ENCODE measurements around the gene HAUS3. TPM values are rescaled to one million over a fixed set of nuclear protein-coding genes. Genes with fewer than 3 reads are reported as not detected.
A peak's percentile ranks its signal among the peaks of the same experiment; 100 is the strongest.

Gene HAUS3
- total and polyA plus RNA-seq, 10 of the 15 experiments (the other 5 are each of a cell fraction or from before 2014, with no cell fraction given) = 4.2 to 23.9 (median 12.3) TPM

GRCh38 chr4:2262145-2262943, 20.4 kb upstream of the HAUS3 start (continued):
- TF ChIP-seq SMARCA5 (IDR thresholded peaks at IDR 0.05) = 0 out of 2 replicates have a peak, but pooled peaks have one; percentile 57
- 0 out of 2 replicates have a peak, but pooled peaks have one; percentile 11 for TF ChIP-seq HCFC1 (IDR thresholded peaks at IDR 0.05; ENCODE audit: low read length)
- no peak for TF ChIP-seq NFIC (IDR thresholded peaks at IDR 0.05; ENCODE audit: low read depth, low read length)
- TF ChIP-seq FOS (IDR thresholded peaks at IDR 0.05; ENCODE audit: borderline replicate concordance, extremely low read depth, insufficient read length) = peak; percentile 55
- TF ChIP-seq SUZ12 (IDR thresholded peaks at IDR 0.05; ENCODE audit: unreplicated experiment) = no peak
- 0 out of 2 replicates have a peak, but pooled peaks have one; percentile 61 for TF ChIP-seq SMAD5 (IDR thresholded peaks at IDR 0.05; ENCODE audit: low read depth)
- TF ChIP-seq GATAD2B (conservative IDR thresholded peaks at IDR 0.05; ENCODE audit: low read depth) = peak; percentile 84; the same call in 1 of the 2 replicates
- peak; percentile 56 for TF ChIP-seq USF2 (IDR thresholded peaks at IDR 0.05; ENCODE audit: borderline replicate concordance, low read depth, low read length)
- no peak for TF ChIP-seq NR2C2 (IDR thresholded peaks at IDR 0.05; ENCODE audit: borderline replicate concordance, control insufficient read depth, insufficient read length, low read depth)
- TF ChIP-seq POLR2AphosphoS2 (IDR thresholded peaks at IDR 0.05; ENCODE audit: low read depth, low read length) = peak; percentile 82; the same call in 1 of the 2 replicates
- peak; percentile 36; the same call in 1 of the 2 replicates for TF ChIP-seq TAF1 (IDR thresholded peaks at IDR 0.05; ENCODE audit: borderline replicate concordance, low read depth, low read length)
- TF ChIP-seq ZNF207 (IDR thresholded peaks at IDR 0.05; ENCODE audit: borderline replicate concordance) = peak; percentile 26; the same call in 1 of the 2 replicates
- TF ChIP-seq SIN3A (IDR thresholded peaks at IDR 0.05; ENCODE audit: low read depth, low read length) = peak; percentile 23; the same call in 1 of the 2 replicates
- TF ChIP-seq ELK1 (IDR thresholded peaks at IDR 0.05; ENCODE audit: low read depth, low read length) = no peak
- TF ChIP-seq BRCA1 (IDR thresholded peaks at IDR 0.05; ENCODE audit: low read depth, low read length) = no peak
- peak; percentile 96 for TF ChIP-seq POLR2A (IDR thresholded peaks at IDR 0.05; ENCODE audit: low read depth, low read length)
- 0 out of 2 replicates have a peak, but pooled peaks have one; percentile 7 for TF ChIP-seq NRF1 (conservative IDR thresholded peaks at IDR 0.05; ENCODE audit: low read depth, low read length)
- no peak for TF ChIP-seq BMI1 (IDR thresholded peaks at IDR 0.05; ENCODE audit: borderline replicate concordance)
- TF ChIP-seq CEBPZ (IDR thresholded peaks at IDR 0.05; ENCODE audit: low read depth, low read length) = peak; percentile 62
- TF ChIP-seq BCL11A (IDR thresholded peaks at IDR 0.05; ENCODE audit: low read depth, low read length) = no peak
- peak; percentile 72 for TF ChIP-seq POLR2AphosphoS5 (IDR thresholded peaks at IDR 0.05; ENCODE audit: low read length)
- peak in 1 of 2 experiments; percentile 21; a peak in 1 of 4 replicates for TF ChIP-seq CEBPB (IDR thresholded peaks at IDR 0.05; ENCODE audit: borderline replicate concordance in 1 of 2, low read depth in 2 of 2, low read length in 2 of 2)
- TF ChIP-seq RCOR1 (conservative IDR thresholded peaks at IDR 0.05; ENCODE audit: low read depth, low read length) = no peak
- TF ChIP-seq CREM (IDR thresholded peaks at IDR 0.05; ENCODE audit: low read depth) = no peak; the same call in 1 of the 2 replicates
- peak; percentile 94 for TF ChIP-seq IRF3 (IDR thresholded peaks at IDR 0.05)

Measured in GM12878 (cell line).